GM20000 (cell line): Measurements from ENCODE around the gene DMC1.

Experiments
- DNase-seq: peaks from one replicate; pipeline ENCODE4 v3.0.0; 2012; ENCODE audit warnings: low spot score
- CTCF ChIP-seq: IDR thresholded peaks from 2 replicates; pipeline ENCODE4 v1.5.1; 2012; ENCODE audit warnings: mild to moderate bottlenecking, control low read depth; ENCODE audit errors: extremely low read depth, missing control alignments

Gene DMC1

GRCh38 chr22:38523029-38523428 is 47.0 kb downstream of the DMC1 start:
- DNase-seq, result no peak
- no peak for TF ChIP-seq CTCF

- no peak for DNase-seq
- TF ChIP-seq CTCF, result no peak
These were observed 50.3 kb downstream of the DMC1 start for GRCh38 chr22:38519453-38520250.

GRCh38 chr22:38518620-38519019 is 51.4 kb downstream of the DMC1 start:
- TF ChIP-seq CTCF, result no peak
- no peak for DNase-seq

- DNase-seq, result peak; percentile 46
- TF ChIP-seq CTCF, result peak; percentile 62
These were observed 56.9 kb downstream of the DMC1 start for GRCh38 chr22:38513063-38513462.

- TF ChIP-seq CTCF, result no peak
- DNase-seq, result no peak
These were observed 59.5 kb downstream of the DMC1 start for GRCh38 chr22:38510416-38510970.

GRCh38 chr22:38506118-38506962 is 63.6 kb downstream of the DMC1 start, which contains the start of gene DDX17:
TSS of gene DDX17 (minus strand) at chr22:38506311.
- no peak for TF ChIP-seq CTCF
- DNase-seq, result peak; percentile 93

- peak; percentile 76 for DNase-seq
These were observed 64.4 kb downstream of the DMC1 start for GRCh38 chr22:38505541-38506117.

More at GRCh38 chr22:38505541-38506117, 64.4 kb downstream of the DMC1 start:
- TF ChIP-seq CTCF, result no peak
